Measurements from ENCODE around the gene THRB.

Gene THRB

DNA sequence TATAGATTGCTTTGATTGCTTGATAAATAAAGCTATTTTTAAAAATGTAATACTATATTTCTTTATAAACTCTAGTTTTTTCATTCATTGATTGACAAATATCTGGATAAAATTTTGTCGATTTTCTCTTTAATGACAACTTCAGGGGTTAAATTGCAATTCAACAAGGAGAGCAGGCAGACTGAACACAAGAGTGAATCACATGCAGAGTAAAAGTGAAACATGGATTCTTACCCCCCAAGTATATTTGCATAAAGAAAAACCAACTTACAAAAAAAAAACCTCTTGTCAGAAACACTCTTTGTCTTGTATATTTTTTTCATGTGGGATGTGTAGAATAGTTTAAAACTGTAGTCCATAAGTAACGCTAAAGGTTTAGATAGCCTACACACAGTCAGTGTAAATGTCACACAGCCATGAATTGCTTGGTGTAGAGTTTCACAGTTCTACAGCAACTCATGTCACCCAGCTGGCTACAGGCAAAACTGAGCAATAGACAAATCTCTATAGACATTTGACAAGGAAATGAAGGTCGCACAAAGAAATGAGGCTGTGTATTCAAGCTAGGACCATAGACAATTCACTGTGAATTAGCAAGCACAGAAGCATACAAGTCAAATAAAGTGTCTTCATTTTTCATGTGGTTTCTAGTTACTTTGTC lies 141.6 kb downstream of the THRB start:
- H3K4me1 ChIP-seq (ENCODE audit: insufficient read depth, low read length, poor library complexity, severe bottlenecking), result no peaks in the 10 kb centered on the region
- no peaks in the 10 kb centered on the region for H3K9me3 ChIP-seq (ENCODE audit: insufficient read depth, low read depth, low read length)
- H2AFZ ChIP-seq (ENCODE audit: low read length), result no peak overlapping the region
- no peaks in the 10 kb centered on the region for H3F3A ChIP-seq (ENCODE audit: low read depth)
- H3K4me3 ChIP-seq (ENCODE audit: low read length, poor library complexity, severe bottlenecking), result no peak overlapping the region
- no peak overlapping the region for H3K9ac ChIP-seq (ENCODE audit: low read depth, low read length, poor library complexity, severe bottlenecking)
- H3K9me2 ChIP-seq (replicated peaks; ENCODE audit: low read depth, low read length), result no peaks in the 10 kb centered on the region
- H3K4me2 ChIP-seq (ENCODE audit: low read depth, low read length, poor library complexity, severe bottlenecking), result no peak overlapping the region
- no peaks in the 10 kb centered on the region for H3K36me3 ChIP-seq (ENCODE audit: insufficient read depth, low read length)
- TF ChIP-seq, protein P1, sequence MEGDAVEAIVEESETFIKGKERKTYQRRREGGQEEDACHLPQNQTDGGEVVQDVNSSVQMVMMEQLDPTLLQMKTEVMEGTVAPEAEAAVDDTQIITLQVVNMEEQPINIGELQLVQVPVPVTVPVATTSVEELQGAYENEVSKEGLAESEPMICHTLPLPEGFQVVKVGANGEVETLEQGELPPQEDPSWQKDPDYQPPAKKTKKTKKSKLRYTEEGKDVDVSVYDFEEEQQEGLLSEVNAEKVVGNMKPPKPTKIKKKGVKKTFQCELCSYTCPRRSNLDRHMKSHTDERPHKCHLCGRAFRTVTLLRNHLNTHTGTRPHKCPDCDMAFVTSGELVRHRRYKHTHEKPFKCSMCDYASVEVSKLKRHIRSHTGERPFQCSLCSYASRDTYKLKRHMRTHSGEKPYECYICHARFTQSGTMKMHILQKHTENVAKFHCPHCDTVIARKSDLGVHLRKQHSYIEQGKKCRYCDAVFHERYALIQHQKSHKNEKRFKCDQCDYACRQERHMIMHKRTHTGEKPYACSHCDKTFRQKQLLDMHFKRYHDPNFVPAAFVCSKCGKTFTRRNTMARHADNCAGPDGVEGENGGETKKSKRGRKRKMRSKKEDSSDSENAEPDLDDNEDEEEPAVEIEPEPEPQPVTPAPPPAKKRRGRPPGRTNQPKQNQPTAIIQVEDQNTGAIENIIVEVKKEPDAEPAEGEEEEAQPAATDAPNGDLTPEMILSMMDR (conservative IDR thresholded peaks at IDR 0.05; ENCODE audit: low read length), result no peak
- no peak for TF ChIP-seq EZH2phosphoT487 (IDR thresholded peaks at IDR 0.05; ENCODE audit: borderline replicate concordance)
- H3K79me2 ChIP-seq (ENCODE audit: insufficient read depth, low read length), result no peaks in the 10 kb centered on the region
- no peaks in the 10 kb centered on the region for H4K20me1 ChIP-seq (ENCODE audit: insufficient read depth, low read length, poor library complexity, severe bottlenecking)
- no peaks in the 10 kb centered on the region for H3K27me3 ChIP-seq (ENCODE audit: insufficient read depth, low read length, poor library complexity, severe bottlenecking)

DNA sequence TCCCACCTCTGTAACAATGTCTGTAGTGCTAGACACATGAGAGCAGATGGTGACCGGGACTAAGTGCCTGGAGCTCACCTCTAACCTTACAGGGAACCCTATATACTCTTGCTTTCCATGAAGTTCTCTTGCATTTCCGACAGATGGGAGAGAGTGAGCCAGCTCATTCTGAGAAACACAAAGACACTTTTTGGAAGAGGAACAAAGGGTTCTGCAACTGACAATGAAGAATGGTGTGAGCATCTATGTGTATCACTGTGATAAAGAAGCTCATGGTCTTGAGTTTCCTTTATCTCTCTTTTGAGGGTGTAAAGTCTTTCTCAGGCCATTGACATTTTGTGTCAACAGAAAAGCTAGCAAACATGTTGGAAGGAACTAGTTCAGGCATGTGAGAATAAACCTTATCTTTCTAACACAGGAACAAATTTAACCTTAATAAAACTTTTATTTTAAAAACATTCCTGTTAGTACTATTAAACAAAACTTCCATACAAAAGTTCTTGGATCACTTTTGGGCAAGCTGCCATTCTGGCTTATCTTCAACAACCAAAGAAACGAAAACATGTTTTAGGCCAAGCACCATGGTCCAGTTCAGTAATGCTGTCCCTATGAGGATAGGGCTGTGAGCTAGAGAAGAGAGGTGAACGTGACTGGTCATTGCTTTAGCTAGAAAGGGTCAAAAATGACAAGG lies 142.7 kb downstream of the THRB start:
- Histone ChIP-seq H3K4me2 (ENCODE audit: low read depth, low read length, poor library complexity, severe bottlenecking) (no peak overlapping the region), H3K79me2 (ENCODE audit: insufficient read depth, low read length) (no peaks in the 10 kb centered on the region), H3K9ac (ENCODE audit: low read depth, low read length, poor library complexity, severe bottlenecking) (no peak overlapping the region), H3K9me2 (replicated peaks; ENCODE audit: low read depth, low read length) (no peaks in the 10 kb centered on the region), H2AFZ (ENCODE audit: low read length) (no peak overlapping the region), H3K9me3 (ENCODE audit: insufficient read depth, low read depth, low read length) (no peaks in the 10 kb centered on the region), H4K20me1 (ENCODE audit: insufficient read depth, low read length, poor library complexity, severe bottlenecking) (no peaks in the 10 kb centered on the region), H3F3A (ENCODE audit: low read depth) (no peaks in the 10 kb centered on the region), H3K27me3 (ENCODE audit: insufficient read depth, low read length, poor library complexity, severe bottlenecking) (no peaks in the 10 kb centered on the region), H3K36me3 (ENCODE audit: insufficient read depth, low read length) (no peaks in the 10 kb centered on the region), H3K4me1 (ENCODE audit: insufficient read depth, low read length, poor library complexity, severe bottlenecking) (no peaks in the 10 kb centered on the region), H3K4me3 (ENCODE audit: low read length, poor library complexity, severe bottlenecking) (no peak overlapping the region)
- TF ChIP-seq, protein P1 (conservative IDR thresholded peaks at IDR 0.05; ENCODE audit: low read length), result no peak
- TF ChIP-seq EZH2phosphoT487 (IDR thresholded peaks at IDR 0.05; ENCODE audit: borderline replicate concordance), result no peak

DNA sequence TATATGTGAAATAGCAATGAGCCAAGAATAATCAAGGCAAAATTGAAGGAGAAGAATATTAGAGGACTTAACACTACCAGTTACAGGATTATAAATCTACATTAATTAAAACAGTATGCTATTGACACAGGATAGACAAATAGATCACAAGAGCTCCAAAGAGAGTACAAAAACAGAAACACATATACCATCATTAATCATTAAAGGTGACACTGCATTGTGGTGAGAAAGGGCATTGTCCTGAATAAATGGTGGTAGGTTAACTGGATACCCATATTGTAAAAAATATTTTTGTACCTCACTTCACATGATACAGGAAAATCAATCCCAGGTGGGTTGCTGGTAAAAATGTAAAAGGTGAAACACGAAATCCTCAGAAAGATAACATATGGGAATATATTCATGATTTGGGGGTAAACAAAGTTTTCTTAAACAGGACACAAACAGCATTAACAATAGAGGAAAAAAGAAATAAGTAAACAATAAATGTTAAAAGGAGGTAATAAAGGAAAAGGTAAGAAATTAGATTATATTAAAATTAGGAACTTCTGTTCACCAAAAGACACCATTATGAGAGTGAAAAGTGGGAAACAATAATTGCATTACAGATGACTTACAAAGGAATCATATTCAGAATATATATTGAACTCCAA lies 145.2 kb downstream of the THRB start:
- Histone ChIP-seq H3K79me2 (ENCODE audit: insufficient read depth, low read length) (no peaks in the 10 kb centered on the region), H3K9me2 (replicated peaks; ENCODE audit: low read depth, low read length) (no peaks in the 10 kb centered on the region), H3K4me2 (ENCODE audit: low read depth, low read length, poor library complexity, severe bottlenecking) (no peak overlapping the region), H3K4me1 (ENCODE audit: insufficient read depth, low read length, poor library complexity, severe bottlenecking) (no peaks in the 10 kb centered on the region), H3F3A (ENCODE audit: low read depth) (no peaks in the 10 kb centered on the region), H3K4me3 (ENCODE audit: low read length, poor library complexity, severe bottlenecking) (no peak overlapping the region), H4K20me1 (ENCODE audit: insufficient read depth, low read length, poor library complexity, severe bottlenecking) (no peaks in the 10 kb centered on the region), H3K36me3 (ENCODE audit: insufficient read depth, low read length) (no peaks in the 10 kb centered on the region), H3K9me3 (ENCODE audit: insufficient read depth, low read depth, low read length) (no peaks in the 10 kb centered on the region), H2AFZ (ENCODE audit: low read length) (no peak overlapping the region), H3K27me3 (ENCODE audit: insufficient read depth, low read length, poor library complexity, severe bottlenecking) (no peaks in the 10 kb centered on the region), H3K9ac (ENCODE audit: low read depth, low read length, poor library complexity, severe bottlenecking) (no peak overlapping the region)
- TF ChIP-seq EZH2phosphoT487 (IDR thresholded peaks at IDR 0.05; ENCODE audit: borderline replicate concordance), result no peak
- TF ChIP-seq, protein P1 (conservative IDR thresholded peaks at IDR 0.05; ENCODE audit: low read length), result no peak

Data from Loucy (cell line).